ENCODE results near the gene PIP5K1A. TPM values are rescaled to one million over a fixed set of nuclear protein-coding genes. Genes with fewer than 3 reads are reported as not detected.

Gene PIP5K1A
- total and polyA plus RNA-seq, 9 of the 15 experiments (the other 6 are each of a cell fraction or from before 2014, with no cell fraction given) = 1.9 to 42.4 (median 18.8) TPM

GRCh38 chr1:151165738-151166504, 32.4 kb upstream of the PIP5K1A start, which contains the start of the genes LYSMD1 and SCNM1 (continued):
- TF ChIP-seq ZNF551 (CRISPR knock-in tag; IDR thresholded peaks at IDR 0.05) = no peak
- TF ChIP-seq USF2 (CRISPR knock-in tag; IDR thresholded peaks at IDR 0.05) = no peak
- TF ChIP-seq HDAC6 (IDR thresholded peaks at IDR 0.05; ENCODE audit: low read depth, low read length) = no peak
- TF ChIP-seq ZNF717 (CRISPR knock-in tag; IDR thresholded peaks at IDR 0.05) = no peak
- peak; percentile 89 for TF ChIP-seq KLF1 (tag; IDR thresholded peaks at IDR 0.05)
- TF ChIP-seq YY1 (IDR thresholded peaks at IDR 0.05; ENCODE audit: borderline replicate concordance in 1 of 3, control insufficient read depth in 1 of 3, extremely low read depth in 1 of 3, insufficient read depth in 3 of 3, insufficient read length in 1 of 3, insufficient replicate concordance in 2 of 3, low read depth in 1 of 3, low read length in 2 of 3) = peak in 2 of 3 experiments; percentile 53 to 72
- no peak for TF ChIP-seq SP2 (IDR thresholded peaks at IDR 0.05; ENCODE audit: extremely low read depth, low read depth, low read length, poor library complexity, severe bottlenecking)
- peak; percentile 100 for TF ChIP-seq ELF1 (tag; IDR thresholded peaks at IDR 0.05)
- TF ChIP-seq SOX6 (IDR thresholded peaks at IDR 0.05) = no peak
- TF ChIP-seq SRF (CRISPR knock-in tag; IDR thresholded peaks at IDR 0.05) = no peak
- TF ChIP-seq TBL1XR1 (IDR thresholded peaks at IDR 0.05; ENCODE audit: low read length in 2 of 2) = peak in 1 of 2 experiments; percentile 34; a peak in 1 of 4 replicates
- no peak for TF ChIP-seq KHSRP (IDR thresholded peaks at IDR 0.05)
- no peak for TF ChIP-seq ZC3H8 (IDR thresholded peaks at IDR 0.05)
- no peak for TF ChIP-seq E2F5 (CRISPR knock-in tag; IDR thresholded peaks at IDR 0.05)
- TF ChIP-seq ILF3 (IDR thresholded peaks at IDR 0.05; ENCODE audit: borderline replicate concordance) = no peak
- TF ChIP-seq HDAC3 (IDR thresholded peaks at IDR 0.05; ENCODE audit: borderline replicate concordance, partially characterized antibody) = no peak
- peak in 1 of 2 experiments; percentile 92; a peak in 2 of 4 replicates for TF ChIP-seq KDM4B (IDR thresholded peaks at IDR 0.05; ENCODE audit: borderline replicate concordance in 2 of 2, low read depth in 1 of 2)
- no peak for TF ChIP-seq NBN (IDR thresholded peaks at IDR 0.05; ENCODE audit: low read depth)
- TF ChIP-seq ZBTB9 (CRISPR knock-in tag; IDR thresholded peaks at IDR 0.05) = no peak
- peak; percentile 5 to 92; a peak in 3 of 4 replicates for TF ChIP-seq SIN3A (IDR thresholded peaks at IDR 0.05; ENCODE audit: borderline replicate concordance in 2 of 2, control insufficient read depth in 1 of 2, low read depth in 2 of 2, low read length in 2 of 2)
- no peak for TF ChIP-seq MAFG (tag; conservative IDR thresholded peaks at IDR 0.05)
- no peak for TF ChIP-seq RAD51 (IDR thresholded peaks at IDR 0.05; ENCODE audit: borderline replicate concordance, low read depth)
- no peak for TF ChIP-seq HMBOX1 (IDR thresholded peaks at IDR 0.05)
- no peak for TF ChIP-seq RBM22 (IDR thresholded peaks at IDR 0.05; ENCODE audit: low read depth, low read length, poor library complexity, severe bottlenecking)

All from K562 (cell line).